MM.1S (cell line): ENCODE results near the gene ZNF618.

Experiments
- DNase-seq: peaks from one replicate; pipeline ENCODE4 v3.0.0-alpha.2; 2015
- H2AFZ ChIP-seq: fragments of 300-600 bp; sonication (generic); 2 replicates; pipeline ENCODE4 v1.6.0; 2016; ENCODE audit warnings: antibody characterized with exemption, low read length
- H3F3A ChIP-seq: fragments of 300-600 bp; sonication (generic); 2 replicates; pipeline ENCODE4 v1.6.1; 2016; ENCODE audit warnings: mild to moderate bottlenecking, antibody characterized with exemption, low read length, moderate library complexity, mixed read lengths; ENCODE audit not compliant: insufficient read depth
- H3K27ac ChIP-seq: fragments of 300-600 bp; sonication (generic); 2 replicates; pipeline ENCODE4 v1.5.1; 2016; ENCODE audit warnings: mild to moderate bottlenecking, low read length
- H3K27me3 ChIP-seq: fragments of 300-600 bp; sonication (generic); replicated peaks from 2 replicates; pipeline ENCODE4 v1.6.0; 2016; ENCODE audit warnings: low read length; ENCODE audit not compliant: insufficient read depth
- H3K36me3 ChIP-seq: fragments of 300-600 bp; sonication (generic); replicated peaks from 2 replicates; pipeline ENCODE4 v1.6.1; 2016; ENCODE audit warnings: mild to moderate bottlenecking, low read length, mixed read lengths; ENCODE audit not compliant: insufficient read depth
- H3K4me1 ChIP-seq: fragments of 300-600 bp; sonication (generic); 2 replicates; pipeline ENCODE4 v1.6.1; 2016; ENCODE audit warnings: low read length, mixed read lengths
- H3K4me2 ChIP-seq: fragments of 300-600 bp; sonication (generic); 2 replicates; pipeline ENCODE4 v1.6.0; 2016; ENCODE audit warnings: low read depth, low read length
- H3K4me3 ChIP-seq: fragments of 300-600 bp; sonication (generic); 2 replicates; pipeline ENCODE4 v1.5.1; 2016; ENCODE audit warnings: low read length, mixed read lengths
- H3K79me2 ChIP-seq: fragments of 300-600 bp; sonication (generic); 2 replicates; pipeline ENCODE4 v1.6.1; 2016; ENCODE audit warnings: mixed run types, low read length, mixed read lengths
- H3K9ac ChIP-seq: fragments of 300-600 bp; sonication (generic); 2 replicates; pipeline ENCODE4 v1.6.1; 2016; ENCODE audit warnings: low read length, mixed read lengths
- H3K9me2 ChIP-seq: fragments of 300-600 bp; sonication (generic); replicated peaks from 2 replicates; pipeline ENCODE4 v1.6.1; 2016; ENCODE audit warnings: mild to moderate bottlenecking, low read length, mixed read lengths; ENCODE audit not compliant: insufficient read depth
- H3K9me3 ChIP-seq: fragments of 300-600 bp; sonication (generic); replicated peaks from 2 replicates; pipeline ENCODE4 v1.6.1; 2016; ENCODE audit warnings: mild to moderate bottlenecking, low read length, mixed read lengths; ENCODE audit not compliant: insufficient read depth
- H4K20me1 ChIP-seq: fragments of 300-600 bp; sonication (generic); 2 replicates; pipeline ENCODE4 v1.6.1; 2016; ENCODE audit warnings: mild to moderate bottlenecking, low read length, moderate library complexity, mixed read lengths; ENCODE audit not compliant: insufficient read depth
- CTCF ChIP-seq: fragments of 300-600 bp; sonication (generic); IDR thresholded peaks from 2 replicates; pipeline ENCODE4 v1.5.1; 2016; ENCODE audit warnings: antibody characterized with exemption, low read length, mixed read lengths
- EZH2 ChIP-seq: fragments of 300-600 bp; sonication (generic); optimal IDR thresholded peaks from 2 replicates; pipeline ENCODE3; 2017; ENCODE audit warnings: low read depth, mild to moderate bottlenecking, antibody characterized with exemption, low read length, mixed read lengths
- EZH2phosphoT487 ChIP-seq: fragments of 300-600 bp; sonication (generic); IDR thresholded peaks from 2 replicates; pipeline ENCODE4 v1.6.1; 2018; ENCODE audit warnings: antibody characterized with exemption, low read length

The ZNF618 gene

GRCh38 chr9:114077162-114077837, 201.2 kb downstream of the ZNF618 start:
- DNase-seq, result no peak
- no peak overlapping the region for H3K27ac ChIP-seq
- H3K36me3 ChIP-seq, result no peaks in the 10 kb centered on the region
- TF ChIP-seq CTCF (no peak), EZH2 (no peak), EZH2phosphoT487 (no peak)
- H3K9me3 ChIP-seq, result no peaks in the 10 kb centered on the region
- H3K9ac ChIP-seq, result no peak overlapping the region
- no peaks in the 10 kb centered on the region for H4K20me1 ChIP-seq
- H3K9me2 ChIP-seq, result no peaks in the 10 kb centered on the region
- H3F3A ChIP-seq, result no peaks in the 10 kb centered on the region
- H3K4me1 ChIP-seq, result no peaks in the 10 kb centered on the region
- no peak overlapping the region for H3K4me2 ChIP-seq
- no peaks in the 10 kb centered on the region for H3K79me2 ChIP-seq
- no peaks in the 10 kb centered on the region for H3K27me3 ChIP-seq
- H2AFZ ChIP-seq, result no peak overlapping the region
- no peak overlapping the region for H3K4me3 ChIP-seq

- no peak within 1 kb of the TSS for H2AFZ ChIP-seq
- no peak within 1 kb of the TSS for H3K27ac ChIP-seq
- H3K4me3 ChIP-seq, result no peak within 1 kb of the TSS
- H3K4me2 ChIP-seq, result no peak within 1 kb of the TSS
- no peak for DNase-seq
- no peaks in the 10 kb centered on the region for H3K4me1 ChIP-seq
- H3K9me3 ChIP-seq, result no peaks in the 10 kb centered on the region
- H3K27me3 ChIP-seq, result no peaks in the 10 kb centered on the region
- H3K36me3 ChIP-seq, result no peaks in the 10 kb centered on the region
- no peak within 1 kb of the TSS for H3K9ac ChIP-seq
- H4K20me1 ChIP-seq, result no peaks in the 10 kb centered on the region
- no peaks in the 10 kb centered on the region for H3K79me2 ChIP-seq
- TF ChIP-seq EZH2, result no peak
- TF ChIP-seq CTCF, result no peak
- no peak for TF ChIP-seq EZH2phosphoT487
- no peaks in the 10 kb centered on the region for H3F3A ChIP-seq
- H3K9me2 ChIP-seq, result no peaks in the 10 kb centered on the region
Observed at GRCh38 chr9:114078021-114078780, 202.1 kb downstream of the ZNF618 start, which contains the start of gene AMBP. Gene AMBP, minus strand, starts transcription at chr9:114078300. Its CDS starts 91 bp downstream, at chr9:114078209.

GRCh38 chr9:114078781-114079156, 202.7 kb downstream of the ZNF618 start:
- DNase-seq, result no peak
- Histone ChIP-seq H4K20me1 (no peaks in the 10 kb centered on the region), H3K27me3 (no peaks in the 10 kb centered on the region), H3K27ac (no peak overlapping the region), H3K36me3 (no peaks in the 10 kb centered on the region), H3F3A (no peaks in the 10 kb centered on the region), H3K9me2 (no peaks in the 10 kb centered on the region), H3K4me3 (no peak overlapping the region), H3K4me1 (no peaks in the 10 kb centered on the region), H2AFZ (no peak overlapping the region), H3K9me3 (no peaks in the 10 kb centered on the region), H3K9ac (no peak overlapping the region), H3K4me2 (no peak overlapping the region), H3K79me2 (no peaks in the 10 kb centered on the region)
- TF ChIP-seq EZH2, result no peak
- TF ChIP-seq EZH2phosphoT487, result no peak
